CD4-positive, alpha-beta T cell (primary cell): Measurements from ENCODE around the gene EGFR. TPM values are rescaled to one million over a fixed set of nuclear protein-coding genes. Genes with fewer than 3 reads are reported as not detected.

Experiments used
- ATAC-seq: fragments of 200-7000 bp; cut with Tn5 transposase; one replicate; pipeline ENCODE4 v1.10.0; 2022; ENCODE audit warnings: mild to moderate bottlenecking; ENCODE audit not compliant: poor library complexity
- CTCF ChIA-PET: fragments of 350-600 bp; sonication (Branson Sonifier 250); formaldehyde crosslinking; loops from one replicate; lab custom pipeline; 2021; ENCODE audit warnings: antibody characterized with exemption, inconsistent platforms; lab: Charles Lee
- POLR2A ChIA-PET: fragments of 350-600 bp; sonication (Branson Sonifier 250); formaldehyde crosslinking; loops from one replicate; lab custom pipeline; 2021; ENCODE audit warnings: antibody characterized with exemption, inconsistent platforms; lab: Charles Lee
- DNase-seq, 14 experiments: peaks; one replicate each; pipeline ENCODE4 v3.0.0-alpha.2; 2013 to 2020; ENCODE audit warnings: mixed read lengths in 2 of 14
- H3K27ac ChIP-seq, 2 donors: one replicate each; pipeline versions ENCODE4 v1.5.1 to v1.7.0; 2013; ENCODE audit warnings: low read length in 2 of 2, low read depth in 1 of 2, mild to moderate bottlenecking in 1 of 2
- H3K27me3 ChIP-seq, 2 experiments: 1 replicate in 1 of 2; 2 replicates in 1 of 2; pipeline versions ENCODE4 v1.6.1 to v1.7.0; 2013; ENCODE audit warnings: low read length in 2 of 2, control low read depth in 1 of 2, mild to moderate bottlenecking in 1 of 2, moderate library complexity in 1 of 2; ENCODE audit not compliant: insufficient read depth in 2 of 2, control insufficient read depth in 1 of 2
- H3K36me3 ChIP-seq: one replicate; pipeline ENCODE4 v1.6.1; 2013; ENCODE audit warnings: low read length, control low read depth; ENCODE audit not compliant: insufficient read depth
- H3K4me1 ChIP-seq: one replicate; pipeline ENCODE4 v1.6.1; 2013; ENCODE audit warnings: low read length, control low read depth; ENCODE audit not compliant: insufficient read depth
- H3K4me3 ChIP-seq: one replicate; pipeline ENCODE4 v1.5.1; 2013; ENCODE audit warnings: mild to moderate bottlenecking, low read length, moderate library complexity
- H3K9me3 ChIP-seq, 2 experiments: 1 replicate in 1 of 2; 2 replicates in 1 of 2; pipeline versions ENCODE4 v1.6.1 to v1.7.0; 2013; ENCODE audit warnings: low read length in 2 of 2, mild to moderate bottlenecking in 2 of 2, control low read depth in 1 of 2, moderate library complexity in 1 of 2; ENCODE audit not compliant: control insufficient read depth in 1 of 2, insufficient read depth in 1 of 2
- H3K27ac Mint-ChIP-seq: one replicate; pipeline ENCODE4 v1.8.0; 2020; ENCODE audit warnings: mixed read lengths
- H3K27me3 Mint-ChIP-seq: one replicate; pipeline ENCODE4 v1.8.0; 2021; ENCODE audit warnings: mixed read lengths
- H3K36me3 Mint-ChIP-seq: one replicate; pipeline ENCODE4 v1.8.0; 2021; ENCODE audit warnings: low read depth, mixed read lengths
- H3K4me1 Mint-ChIP-seq: one replicate; pipeline ENCODE4 v1.8.0; 2021; ENCODE audit warnings: low read depth, mixed read lengths
- H3K4me3 Mint-ChIP-seq: one replicate; pipeline ENCODE4 v1.8.0; 2020; ENCODE audit warnings: mild to moderate bottlenecking, mixed read lengths
- H3K9me3 Mint-ChIP-seq: one replicate; pipeline ENCODE4 v1.8.0; 2020; ENCODE audit warnings: mixed read lengths
- CTCF ChIP-seq: fragments of 200-600 bp; IDR thresholded peaks from one replicate; pipeline ENCODE4 v1.8.0; 2022; ENCODE audit warnings: antibody characterized with exemption, mild to moderate bottlenecking
- intact Hi-C, 2 experiments: fragments of 100-400 bp; cut with DNase I in 1 of 2; cut with micrococcal nuclease in 1 of 2; formaldehyde crosslinking; loops; one replicate each; pipeline versions ENCODE4 v1.15.1 to v1.9.0; 2023 to 2025; cut with DNase I, micrococcal nuclease
- total RNA-seq, 174 experiments: library from RNA in 2 of 174; stranded (reverse) in 2 of 174; gene quantifications; one replicate each; pipeline ENCODE4 v1.2.3 and lab custom pipeline; 2021 to 2026

The EGFR gene
- total RNA-seq, 2 experiments from 2014 or later = not detected

- no peaks in the 10 kb centered on the region for H3K36me3 ChIP-seq
- intact Hi-C loops = no loop called here
- H3K9me3 ChIP-seq = peaks cover 0 to 6% of the 10 kb centered on the region in 2 experiments
- H3K4me1 ChIP-seq = no peaks in the 10 kb centered on the region
- POLR2A ChIA-PET = no interaction called here
- CTCF ChIA-PET = no interaction called here
- no peaks in the 10 kb centered on the region for H3K27me3 ChIP-seq
- H3K4me1 Mint-ChIP-seq = no peaks in the 10 kb centered on the region
- H3K27ac Mint-ChIP-seq = no peak overlapping the region
- no peak overlapping the region for H3K27ac ChIP-seq
- peaks cover 6% of the 10 kb centered on the region for H3K27me3 Mint-ChIP-seq
- H3K9me3 Mint-ChIP-seq = no peaks in the 10 kb centered on the region
- ATAC-seq (no peak), DNase-seq (no peak)
- no peaks in the 10 kb centered on the region for H3K36me3 Mint-ChIP-seq
- no peak for TF ChIP-seq CTCF
- no peak overlapping the region for H3K4me3 Mint-ChIP-seq
- H3K4me3 ChIP-seq = no peak overlapping the region
Observed at GRCh38 chr7:54978364-54979116, 40.3 kb upstream of the EGFR start.

GRCh38 chr7:54980521-54980920 lies 38.3 kb upstream of the EGFR start:
- peaks cover 0 to 6% of the 10 kb centered on the region in 2 experiments for H3K9me3 ChIP-seq
- Mint-ChIP-seq H3K4me3 (no peak overlapping the region), H3K27me3 (peaks cover 23% of the 10 kb centered on the region), H3K36me3 (no peaks in the 10 kb centered on the region), H3K4me1 (no peaks in the 10 kb centered on the region), H3K9me3 (no peaks in the 10 kb centered on the region), H3K27ac (no peak overlapping the region)
- CTCF ChIA-PET = no interaction called here
- no peak for TF ChIP-seq CTCF
- H3K27me3 ChIP-seq = no peaks in the 10 kb centered on the region
- intact Hi-C loops = no loop called here
- H3K4me1 ChIP-seq = no peaks in the 10 kb centered on the region
- POLR2A ChIA-PET = no interaction called here
- no peaks in the 10 kb centered on the region for H3K36me3 ChIP-seq
- no peak overlapping the region for H3K27ac ChIP-seq
- no peak for ATAC-seq
- H3K4me3 ChIP-seq = no peak overlapping the region
- no peak for DNase-seq

GRCh38 chr7:54981913-54982312 lies 36.9 kb upstream of the EGFR start:
- CTCF ChIA-PET = no interaction called here

More at GRCh38 chr7:54981913-54982312, 36.9 kb upstream of the EGFR start:
- intact Hi-C loops = no loop called here
- Mint-ChIP-seq H3K9me3 (no peaks in the 10 kb centered on the region), H3K4me3 (no peak overlapping the region), H3K4me1 (no peaks in the 10 kb centered on the region), H3K27me3 (peaks cover 35% of the 10 kb centered on the region), H3K36me3 (no peaks in the 10 kb centered on the region), H3K27ac (no peak overlapping the region)
- no peak overlapping the region for H3K4me3 ChIP-seq
- ATAC-seq = no peak
- DNase-seq = no peak
- peaks cover 0 to 6% of the 10 kb centered on the region in 2 experiments for H3K9me3 ChIP-seq
- H3K27ac ChIP-seq = no peak overlapping the region
- H3K36me3 ChIP-seq = no peaks in the 10 kb centered on the region
- no peaks in the 10 kb centered on the region for H3K27me3 ChIP-seq
- no peak for TF ChIP-seq CTCF
- no peaks in the 10 kb centered on the region for H3K4me1 ChIP-seq
- POLR2A ChIA-PET = no interaction called here
